ENCODE results near the gene COL20A1. TPM values are rescaled to one million over a fixed set of nuclear protein-coding genes. Genes with fewer than 3 reads are reported as not detected.

COL20A1 gene
- total RNA-seq, 1 donor = not detected

- no peaks in the 10 kb centered on the region for H3K9me3 ChIP-seq (ENCODE audit: low read depth, low read length)
- H3K4me3 ChIP-seq (ENCODE audit: low read length) = no peak overlapping the region
- no peaks in the 10 kb centered on the region for H3K4me1 ChIP-seq (ENCODE audit: insufficient read depth, low read length)
- peaks cover 2% of the 10 kb centered on the region for H3K27me3 ChIP-seq (ENCODE audit: insufficient read depth, low read length)
These were observed 69.5 kb downstream of the COL20A1 start for GRCh38 chr20:63362436-63363009.

GRCh38 chr20:63363013-63363957 is 70.3 kb downstream of the COL20A1 start:
- Histone ChIP-seq H3K4me1 (ENCODE audit: insufficient read depth, low read length) (no peaks in the 10 kb centered on the region), H3K9me3 (ENCODE audit: low read depth, low read length) (no peaks in the 10 kb centered on the region), H3K27me3 (ENCODE audit: insufficient read depth, low read length) (peaks cover 2% of the 10 kb centered on the region), H3K4me3 (ENCODE audit: low read length) (no peak overlapping the region)

GRCh38 chr20:63363981-63364561 is 71.1 kb downstream of the COL20A1 start:
- Histone ChIP-seq H3K27me3 (ENCODE audit: insufficient read depth, low read length) (peaks cover 2% of the 10 kb centered on the region), H3K4me3 (ENCODE audit: low read length) (no peak overlapping the region), H3K4me1 (ENCODE audit: insufficient read depth, low read length) (no peaks in the 10 kb centered on the region), H3K9me3 (ENCODE audit: low read depth, low read length) (no peaks in the 10 kb centered on the region)

- Histone ChIP-seq H3K4me3 (ENCODE audit: low read length) (no peak overlapping the region), H3K4me1 (ENCODE audit: insufficient read depth, low read length) (no peaks in the 10 kb centered on the region), H3K27me3 (ENCODE audit: insufficient read depth, low read length) (peaks cover 2% of the 10 kb centered on the region), H3K9me3 (ENCODE audit: low read depth, low read length) (no peaks in the 10 kb centered on the region)
These were observed 72.0 kb downstream of the COL20A1 start for GRCh38 chr20:63364801-63365585.

GRCh38 chr20:63365601-63366389 is 72.8 kb downstream of the COL20A1 start:
- Histone ChIP-seq H3K4me1 (ENCODE audit: insufficient read depth, low read length) (no peaks in the 10 kb centered on the region), H3K4me3 (ENCODE audit: low read length) (no peak overlapping the region), H3K9me3 (ENCODE audit: low read depth, low read length) (no peaks in the 10 kb centered on the region), H3K27me3 (ENCODE audit: insufficient read depth, low read length) (peaks cover 2% of the 10 kb centered on the region)

- peaks cover 2% of the 10 kb centered on the region for H3K27me3 ChIP-seq (ENCODE audit: insufficient read depth, low read length)
- H3K4me1 ChIP-seq (ENCODE audit: insufficient read depth, low read length) = no peaks in the 10 kb centered on the region
- H3K9me3 ChIP-seq (ENCODE audit: low read depth, low read length) = no peaks in the 10 kb centered on the region
- H3K4me3 ChIP-seq (ENCODE audit: low read length) = no peak overlapping the region
These were observed 73.7 kb downstream of the COL20A1 start for GRCh38 chr20:63366390-63367365.

GRCh38 chr20:63367446-63368055 is 74.6 kb downstream of the COL20A1 start:
- Histone ChIP-seq H3K4me3 (ENCODE audit: low read length) (no peak overlapping the region), H3K9me3 (ENCODE audit: low read depth, low read length) (no peaks in the 10 kb centered on the region), H3K27me3 (ENCODE audit: insufficient read depth, low read length) (no peaks in the 10 kb centered on the region), H3K4me1 (ENCODE audit: insufficient read depth, low read length) (no peaks in the 10 kb centered on the region)

GRCh38 chr20:63368151-63368550 is 75.2 kb downstream of the COL20A1 start:
- H3K27me3 ChIP-seq (ENCODE audit: insufficient read depth, low read length) = no peaks in the 10 kb centered on the region
- no peaks in the 10 kb centered on the region for H3K9me3 ChIP-seq (ENCODE audit: low read depth, low read length)
- H3K4me1 ChIP-seq (ENCODE audit: insufficient read depth, low read length) = no peaks in the 10 kb centered on the region
- H3K4me3 ChIP-seq (ENCODE audit: low read length) = no peak overlapping the region

- H3K4me3 ChIP-seq (ENCODE audit: low read length) = no peak overlapping the region
- H3K27me3 ChIP-seq (ENCODE audit: insufficient read depth, low read length) = no peaks in the 10 kb centered on the region
- H3K9me3 ChIP-seq (ENCODE audit: low read depth, low read length) = no peaks in the 10 kb centered on the region
- H3K4me1 ChIP-seq (ENCODE audit: insufficient read depth, low read length) = no peaks in the 10 kb centered on the region
These were observed 76.1 kb downstream of the COL20A1 start for GRCh38 chr20:63369024-63369530.

- H3K9me3 ChIP-seq (ENCODE audit: low read depth, low read length) = no peaks in the 10 kb centered on the region
- H3K4me3 ChIP-seq (ENCODE audit: low read length) = no peak overlapping the region
- no peaks in the 10 kb centered on the region for H3K4me1 ChIP-seq (ENCODE audit: insufficient read depth, low read length)
- H3K27me3 ChIP-seq (ENCODE audit: insufficient read depth, low read length) = no peaks in the 10 kb centered on the region
These were observed 77.0 kb downstream of the COL20A1 start for GRCh38 chr20:63369724-63370617.

- Histone ChIP-seq H3K27me3 (ENCODE audit: insufficient read depth, low read length) (no peaks in the 10 kb centered on the region), H3K9me3 (ENCODE audit: low read depth, low read length) (no peaks in the 10 kb centered on the region), H3K4me1 (ENCODE audit: insufficient read depth, low read length) (no peaks in the 10 kb centered on the region), H3K4me3 (ENCODE audit: low read length) (no peak overlapping the region)
These were observed 77.7 kb downstream of the COL20A1 start for GRCh38 chr20:63370618-63371187.

- no peaks in the 10 kb centered on the region for H3K9me3 ChIP-seq (ENCODE audit: low read depth, low read length)
- no peaks in the 10 kb centered on the region for H3K4me1 ChIP-seq (ENCODE audit: insufficient read depth, low read length)
- H3K4me3 ChIP-seq (ENCODE audit: low read length) = no peak overlapping the region
- no peaks in the 10 kb centered on the region for H3K27me3 ChIP-seq (ENCODE audit: insufficient read depth, low read length)
These were observed 78.4 kb downstream of the COL20A1 start for GRCh38 chr20:63371291-63371865.

All from mononuclear cell (primary cell).